Renal pelvis (tissue), 12 donors: ENCODE data around the gene MAGI2. TPM values are rescaled to one million over a fixed set of nuclear protein-coding genes. Genes with fewer than 3 reads are reported as not detected.
A peak's percentile ranks its signal among the peaks of the same experiment; 100 is the strongest.

Experiments
- DNase-seq: peaks from one replicate; pipeline ENCODE4 v3.0.0-alpha.2; 2013
- long read RNA-seq, 16 experiments: transcript quantifications; one replicate each; lab custom pipeline, GENCODE V29; 2026
- polyA plus RNA-seq, 3 donors: library from polyadenylated mRNA; unstranded; fragments of 120-200 nt; gene quantifications; one replicate each; pipeline ENCODE4 v1.2.1, GENCODE V29; 2013; ENCODE audit not compliant: insufficient read length in 3 of 3

The MAGI2 gene
- 10 to 100 TPM; 33.9 to 41.0 (median 34.3) TPM for polyA plus RNA-seq
- long read RNA-seq, donor 1, full-length matches to known transcripts, result 1 of 107 reads
- long read RNA-seq, donor 1, partial matches to known transcripts, result 34 of 107 reads
- long read RNA-seq, donor 1, other reads (novel, unspliced or antisense), result 72 of 107 reads
- long read RNA-seq, donor 2, partial matches to known transcripts, result 46 of 107 reads
- long read RNA-seq, donor 2, other reads (novel, unspliced or antisense), result 60 of 107 reads
- long read RNA-seq, donor 3, partial matches to known transcripts, result 39 of 84 reads
- long read RNA-seq, donor 3, other reads (novel, unspliced or antisense), result 45 of 84 reads
- long read RNA-seq, donor 4, partial matches to known transcripts, result 23 of 109 reads
- long read RNA-seq, donor 4, other reads (novel, unspliced or antisense), result 85 of 109 reads
- long read RNA-seq, donor 5, full-length matches to known transcripts, result 1 of 56 reads
- long read RNA-seq, donor 5, partial matches to known transcripts, result 19 of 56 reads
- long read RNA-seq, donor 5, other reads (novel, unspliced or antisense), result 36 of 56 reads
- long read RNA-seq, donor 6, partial matches to known transcripts, result 173 of 316 reads
- long read RNA-seq, donor 6, other reads (novel, unspliced or antisense), result 143 of 316 reads
- long read RNA-seq, donor 7, partial matches to known transcripts, result 5 of 6 reads
- long read RNA-seq, donor 7, other reads (novel, unspliced or antisense), result 0 of 6 reads
- long read RNA-seq, donor 8, partial matches to known transcripts, result 0 of 9 reads
- long read RNA-seq, donor 8, other reads (novel, unspliced or antisense), result 9 of 9 reads
- long read RNA-seq, donor 9, partial matches to known transcripts, result 83 of 163 reads
- long read RNA-seq, donor 9, other reads (novel, unspliced or antisense), result 79 of 163 reads
- long read RNA-seq, donor 10, partial matches to known transcripts, result 39 of 118 reads
- long read RNA-seq, donor 10, other reads (novel, unspliced or antisense), result 79 of 118 reads
- long read RNA-seq, donor 11, partial matches to known transcripts, result 46 of 69 reads
- long read RNA-seq, donor 11, other reads (novel, unspliced or antisense), result 23 of 69 reads
- long read RNA-seq, donor 12, full-length matches to known transcripts, result 1 of 202 reads
- long read RNA-seq, donor 12, partial matches to known transcripts, result 108 of 202 reads
- long read RNA-seq, donor 12, other reads (novel, unspliced or antisense), result 93 of 202 reads
- long read RNA-seq, donor 13, partial matches to known transcripts, result 57 of 93 reads
- long read RNA-seq, donor 13, other reads (novel, unspliced or antisense), result 36 of 93 reads
- long read RNA-seq, donor 14, full-length matches to known transcripts, result 3 of 177 reads
- long read RNA-seq, donor 14, partial matches to known transcripts, result 74 of 177 reads
- long read RNA-seq, donor 14, other reads (novel, unspliced or antisense), result 100 of 177 reads
- long read RNA-seq, donor 15, full-length matches to known transcripts, result 1 of 152 reads
- long read RNA-seq, donor 15, partial matches to known transcripts, result 114 of 152 reads
- long read RNA-seq, donor 15, other reads (novel, unspliced or antisense), result 37 of 152 reads
- long read RNA-seq, donor 16, result 0 reads

DNA sequence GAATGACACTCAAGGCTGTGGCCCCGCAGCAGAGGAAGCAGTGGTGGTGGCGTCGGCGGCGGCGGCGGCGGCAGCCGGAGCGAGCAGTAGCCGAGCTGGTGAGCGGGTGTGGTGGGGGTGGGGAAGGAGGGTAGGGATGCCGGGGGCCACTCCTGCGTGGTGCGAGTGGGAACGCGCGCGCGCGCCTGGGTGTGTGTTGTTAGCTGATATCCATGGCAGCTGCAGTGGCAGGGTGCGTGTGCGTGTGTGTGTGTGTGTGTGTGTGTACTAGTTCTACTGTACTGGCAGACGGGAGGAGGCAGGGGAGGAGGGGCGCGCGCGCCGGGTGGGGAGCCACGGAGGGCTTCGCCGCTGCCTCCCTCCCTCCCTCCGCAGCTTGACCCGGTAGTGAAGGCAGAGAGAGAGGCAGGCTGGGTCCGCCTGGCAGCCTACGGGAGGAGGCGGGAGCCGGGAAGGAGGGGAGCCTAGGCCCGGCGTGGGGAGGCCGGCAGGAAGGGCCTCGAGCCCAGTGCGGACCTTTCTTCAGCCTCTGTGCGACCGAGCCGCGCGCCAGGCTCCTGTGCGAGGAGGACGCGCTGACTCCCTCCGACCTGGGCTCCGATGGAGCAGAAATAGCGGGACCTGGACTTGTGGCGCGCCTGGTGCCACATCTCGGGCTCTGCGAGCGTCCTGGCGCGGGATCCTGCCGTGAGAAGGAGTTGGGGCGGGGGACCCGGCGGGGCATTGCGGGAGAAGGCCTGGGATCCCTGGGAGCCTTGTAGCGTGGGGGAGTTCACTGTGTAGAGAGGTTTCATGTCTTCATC, at the start of gene MAGI2:
MAGI2 (minus strand) TSS at position 110 of the 803 bp plus-strand sequence. CDS start 347 bp downstream, outside the sequence.
- peak; percentile 72 for DNase-seq

DNA sequence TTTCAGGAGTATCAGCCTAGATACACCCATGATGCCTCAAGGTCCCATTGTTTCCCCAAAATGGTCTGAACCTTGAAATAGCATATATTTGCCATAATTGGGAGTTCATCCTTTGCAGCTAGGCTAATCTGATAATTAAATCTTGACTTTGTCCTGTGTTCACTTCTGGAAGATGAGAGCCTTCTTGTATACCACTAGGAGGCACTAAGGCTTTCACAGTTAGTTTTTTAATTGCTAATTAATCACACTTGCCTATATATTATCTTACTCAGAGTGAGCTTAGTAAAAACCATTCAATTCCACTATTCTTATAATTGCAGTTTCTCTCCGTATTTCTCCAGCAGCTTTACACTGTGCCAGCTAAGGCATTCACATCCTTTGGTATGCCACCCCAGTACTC, 48.7 kb upstream of the MAGI2 start:
- DNase-seq, result no peak

GRCh38 chr7:79500759-79501158, 47.3 kb upstream of the MAGI2 start:
- DNase-seq, result no peak

- no peak for DNase-seq
These were observed 44.3 kb upstream of the MAGI2 start for GRCh38 chr7:79497728-79498127.

GRCh38 chr7:79495544-79496272, 42.2 kb upstream of the MAGI2 start:
- no peak for DNase-seq

- no peak for DNase-seq
These were observed 40.6 kb upstream of the MAGI2 start for GRCh38 chr7:79494046-79494445.

GRCh38 chr7:79489371-79489770, 35.9 kb upstream of the MAGI2 start:
- DNase-seq, result no peak

DNA sequence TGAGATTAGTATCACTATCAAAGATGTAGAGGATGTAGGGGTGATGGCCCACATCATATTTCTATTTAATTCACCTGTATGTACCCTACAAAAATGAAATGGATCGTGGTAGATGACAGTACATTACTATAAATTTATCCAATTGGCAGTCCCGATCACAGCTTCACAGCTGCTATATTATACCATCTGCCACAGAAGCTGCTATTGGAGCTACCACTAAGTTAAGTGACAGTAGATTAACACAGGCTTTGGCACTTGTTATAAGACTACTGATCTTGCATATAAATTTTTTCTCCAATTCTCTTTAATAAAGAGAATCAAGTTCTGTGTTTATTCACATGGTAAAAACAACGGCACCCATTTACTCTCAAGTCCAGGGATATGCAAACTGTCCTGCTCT, 24.9 kb upstream of the MAGI2 start:
- DNase-seq, result no peak

- DNase-seq, result no peak
These were observed 22.0 kb upstream of the MAGI2 start for GRCh38 chr7:79475455-79475854.

GRCh38 chr7:79471699-79472098, 18.2 kb upstream of the MAGI2 start:
- peak; percentile 3 for DNase-seq

GRCh38 chr7:79471283-79471682, 17.8 kb upstream of the MAGI2 start:
- DNase-seq, result no peak

DNA sequence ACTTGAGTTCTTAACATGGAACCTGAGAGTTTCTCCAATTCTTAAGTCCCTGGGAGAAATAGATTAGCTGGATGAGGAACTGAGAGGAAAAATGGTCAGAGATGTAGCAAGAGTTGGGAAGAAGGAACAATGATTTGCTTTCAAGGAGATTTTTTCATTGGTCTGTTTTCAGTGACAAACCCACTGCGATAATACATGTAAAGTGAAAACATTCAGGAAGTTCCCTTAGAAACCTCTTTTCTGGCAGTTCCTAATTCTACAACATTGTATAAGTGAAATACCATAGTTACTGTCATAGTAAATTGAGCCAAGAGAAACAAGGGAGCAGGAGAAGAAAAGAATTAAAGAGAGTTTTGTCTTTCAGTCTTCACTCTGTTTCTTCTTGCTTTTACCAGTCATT, 12.1 kb upstream of the MAGI2 start:
- no peak for DNase-seq

GRCh38 chr7:79464051-79464450, 10.6 kb upstream of the MAGI2 start:
- no peak for DNase-seq

DNA sequence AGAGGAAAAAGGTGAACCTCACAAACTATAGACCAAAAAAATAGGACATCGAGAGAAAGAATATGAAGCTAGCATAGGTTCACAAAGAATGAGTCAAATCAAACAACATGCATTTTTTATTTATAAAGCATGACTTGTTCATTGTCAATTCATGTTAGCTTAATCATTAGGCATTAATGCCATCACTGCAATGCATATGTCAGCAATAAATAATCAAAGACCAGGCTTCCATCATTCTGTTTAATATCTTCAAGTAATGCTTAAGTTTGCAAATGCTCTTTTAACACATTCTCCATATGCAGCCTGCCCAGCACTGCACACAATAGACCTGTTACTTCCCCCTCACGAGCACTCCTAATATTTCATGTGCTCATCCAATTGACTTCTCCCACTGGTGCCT, 8.9 kb upstream of the MAGI2 start:
- DNase-seq, result no peak

DNA sequence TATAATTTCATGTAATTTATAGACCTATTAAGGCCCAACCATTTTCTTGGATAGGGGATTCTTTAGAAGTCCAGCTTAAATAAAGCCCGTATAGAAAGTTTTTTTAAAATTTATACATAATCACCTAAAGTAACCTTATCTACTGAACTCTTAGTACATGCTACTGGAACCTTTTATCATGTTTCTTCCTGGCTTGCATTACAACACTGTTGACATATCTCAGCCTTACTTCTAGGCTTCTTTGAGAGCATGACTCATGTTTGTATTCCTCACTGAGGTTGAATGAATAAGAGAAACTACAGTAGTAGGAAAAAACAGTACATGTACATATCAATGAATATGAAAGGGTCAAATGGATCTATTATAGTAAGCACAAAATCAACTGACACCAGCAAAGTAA, 8.2 kb upstream of the MAGI2 start:
- no peak for DNase-seq

- DNase-seq, result no peak
These were observed 5.9 kb upstream of the MAGI2 start for GRCh38 chr7:79459381-79459780.

DNA sequence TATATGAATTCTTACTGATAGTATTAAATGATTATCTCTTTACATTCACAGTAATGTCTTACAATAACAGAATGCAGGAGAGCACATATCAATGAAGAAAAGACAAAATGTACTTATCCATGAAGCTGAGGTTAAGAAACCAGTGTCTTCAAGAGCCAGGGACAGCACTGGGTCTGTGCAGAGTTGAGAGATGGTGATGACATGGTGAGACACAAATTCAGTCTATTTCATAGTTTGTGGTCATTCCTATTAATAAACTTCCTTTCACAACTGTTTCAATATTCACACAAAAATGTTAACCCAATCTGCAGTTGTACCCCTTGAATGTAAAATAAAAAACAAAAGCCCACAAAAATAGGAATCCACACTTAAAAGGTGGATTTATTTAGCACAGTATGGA, 5.3 kb upstream of the MAGI2 start:
- DNase-seq, result no peak

- DNase-seq, result no peak
These were observed 1.8 kb upstream of the MAGI2 start for GRCh38 chr7:79455173-79455790.

DNA sequence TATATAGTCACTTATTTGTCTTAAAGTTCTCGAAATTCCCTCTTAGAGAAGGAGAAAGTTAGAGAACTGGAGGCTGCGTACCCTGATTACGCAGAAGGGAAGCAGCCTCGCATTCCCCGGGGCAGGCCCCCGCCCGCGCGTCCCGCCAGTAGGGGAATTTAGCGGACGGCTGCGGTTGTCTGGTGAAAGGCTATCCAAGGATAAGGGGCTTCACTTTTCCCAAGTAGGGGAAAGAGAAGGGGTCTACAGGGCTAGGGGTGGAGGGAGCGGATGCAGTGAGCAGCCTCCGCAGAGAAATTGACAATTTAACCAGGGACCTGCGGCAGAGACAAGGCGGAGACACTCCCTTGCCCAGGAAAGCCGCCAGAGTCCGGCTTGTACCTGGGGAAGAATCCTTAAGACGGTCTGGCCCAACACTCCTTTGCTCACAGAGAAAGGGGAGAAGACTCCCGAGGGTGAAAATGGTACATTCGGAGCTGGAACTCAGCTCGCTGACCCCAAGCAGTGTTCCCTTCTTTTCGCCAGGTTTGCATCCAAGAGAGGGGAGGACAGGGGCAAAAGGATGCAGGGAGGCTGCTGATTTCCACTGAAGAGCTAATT, 994 bp upstream of the MAGI2 start:
- DNase-seq, result no peak
